ENCODE results near the gene PIK3CA.

The PIK3CA gene

GRCh38 chr3:179179256-179179655, 31.1 kb downstream of the PIK3CA start:
- no peaks in the 10 kb centered on the region for H3K27me3 ChIP-seq (ENCODE audit: control insufficient read depth in 1 of 2, insufficient read depth in 2 of 2, low read length in 2 of 2)
- no peaks in the 10 kb centered on the region for H3K4me1 ChIP-seq (ENCODE audit: control insufficient read depth, insufficient read depth, low read length)
- no peaks in the 10 kb centered on the region for H3K36me3 ChIP-seq (ENCODE audit: control insufficient read depth in 2 of 2, insufficient read depth in 2 of 2, low read length in 2 of 2)
- no peak overlapping the region for H3K4me3 ChIP-seq (ENCODE audit: low read length in 2 of 2)
- H3K9ac ChIP-seq (ENCODE audit: low read length in 2 of 2) = no peak overlapping the region
- no peak overlapping the region for H3K27ac ChIP-seq (ENCODE audit: low read length)
- H3K9me3 ChIP-seq (ENCODE audit: control insufficient read depth in 2 of 2, low read length in 2 of 2) = no peaks in the 10 kb centered on the region

DNA sequence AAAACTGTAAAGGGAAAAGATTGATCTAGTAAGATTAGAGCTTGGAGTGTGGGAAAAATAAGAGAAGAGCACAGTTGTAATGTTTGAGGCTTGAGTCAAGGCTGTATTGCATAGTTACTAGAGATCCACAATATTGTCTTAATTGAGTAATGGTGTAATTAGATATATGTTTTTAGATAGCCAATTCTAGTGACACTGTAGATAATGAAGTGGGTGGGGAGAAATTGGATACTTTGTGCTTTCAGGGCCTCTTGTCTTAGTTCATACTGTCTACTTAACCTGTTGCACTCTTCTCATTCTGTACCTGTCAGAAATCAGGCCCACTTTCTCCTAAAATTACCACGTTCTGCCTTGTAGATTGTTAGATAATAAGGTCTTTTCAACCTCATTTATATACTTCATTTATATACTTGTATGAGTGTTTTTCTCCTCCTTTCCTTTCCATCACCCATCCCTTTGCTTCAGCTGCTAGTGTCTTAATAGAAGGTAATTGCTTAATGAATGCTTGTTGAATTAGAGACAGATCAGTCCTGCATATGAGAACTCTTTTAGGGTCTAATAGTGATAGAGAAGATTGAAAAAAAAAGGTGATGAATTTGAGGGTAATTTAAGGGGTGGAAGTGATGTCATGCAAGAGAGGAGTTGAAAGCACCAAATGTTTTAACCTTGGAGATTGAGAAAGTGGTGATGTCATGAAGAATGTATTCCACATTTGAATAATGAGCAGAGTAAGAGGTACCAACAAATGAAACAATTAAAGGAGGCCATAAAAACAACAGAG, 32.0 kb downstream of the PIK3CA start:
- no peak overlapping the region for H3K4me3 ChIP-seq (ENCODE audit: low read length in 2 of 2)
- no peaks in the 10 kb centered on the region for H3K27me3 ChIP-seq (ENCODE audit: control insufficient read depth in 1 of 2, insufficient read depth in 2 of 2, low read length in 2 of 2)
- no peak overlapping the region for H3K27ac ChIP-seq (ENCODE audit: low read length)
- no peaks in the 10 kb centered on the region for H3K4me1 ChIP-seq (ENCODE audit: control insufficient read depth, insufficient read depth, low read length)
- H3K36me3 ChIP-seq (ENCODE audit: control insufficient read depth in 2 of 2, insufficient read depth in 2 of 2, low read length in 2 of 2) = no peaks in the 10 kb centered on the region
- no peaks in the 10 kb centered on the region for H3K9me3 ChIP-seq (ENCODE audit: control insufficient read depth in 2 of 2, low read length in 2 of 2)
- no peak overlapping the region for H3K9ac ChIP-seq (ENCODE audit: low read length in 2 of 2)

GRCh38 chr3:179181021-179181472, 32.9 kb downstream of the PIK3CA start:
- H3K27ac ChIP-seq (ENCODE audit: low read length) = no peak overlapping the region
- no peaks in the 10 kb centered on the region for H3K4me1 ChIP-seq (ENCODE audit: control insufficient read depth, insufficient read depth, low read length)
- H3K27me3 ChIP-seq (ENCODE audit: control insufficient read depth in 1 of 2, insufficient read depth in 2 of 2, low read length in 2 of 2) = no peaks in the 10 kb centered on the region

GRCh38 chr3:179181993-179182551, 33.9 kb downstream of the PIK3CA start:
- no peaks in the 10 kb centered on the region for H3K36me3 ChIP-seq (ENCODE audit: control insufficient read depth in 2 of 2, insufficient read depth in 2 of 2, low read length in 2 of 2)
- H3K27ac ChIP-seq (ENCODE audit: low read length) = no peak overlapping the region
- H3K4me3 ChIP-seq (ENCODE audit: low read length in 2 of 2) = no peak overlapping the region
- H3K27me3 ChIP-seq (ENCODE audit: control insufficient read depth in 1 of 2, insufficient read depth in 2 of 2, low read length in 2 of 2) = no peaks in the 10 kb centered on the region
- no peaks in the 10 kb centered on the region for H3K4me1 ChIP-seq (ENCODE audit: control insufficient read depth, insufficient read depth, low read length)
- H3K9me3 ChIP-seq (ENCODE audit: control insufficient read depth in 2 of 2, low read length in 2 of 2) = no peaks in the 10 kb centered on the region
- no peak overlapping the region for H3K9ac ChIP-seq (ENCODE audit: low read length in 2 of 2)

More at GRCh38 chr3:179181021-179181472, 32.9 kb downstream of the PIK3CA start:
- no peak overlapping the region for H3K9ac ChIP-seq (ENCODE audit: low read length in 2 of 2)
- no peak overlapping the region for H3K4me3 ChIP-seq (ENCODE audit: low read length in 2 of 2)
- H3K36me3 ChIP-seq (ENCODE audit: control insufficient read depth in 2 of 2, insufficient read depth in 2 of 2, low read length in 2 of 2) = no peaks in the 10 kb centered on the region
- H3K9me3 ChIP-seq (ENCODE audit: control insufficient read depth in 2 of 2, low read length in 2 of 2) = no peaks in the 10 kb centered on the region

DNA sequence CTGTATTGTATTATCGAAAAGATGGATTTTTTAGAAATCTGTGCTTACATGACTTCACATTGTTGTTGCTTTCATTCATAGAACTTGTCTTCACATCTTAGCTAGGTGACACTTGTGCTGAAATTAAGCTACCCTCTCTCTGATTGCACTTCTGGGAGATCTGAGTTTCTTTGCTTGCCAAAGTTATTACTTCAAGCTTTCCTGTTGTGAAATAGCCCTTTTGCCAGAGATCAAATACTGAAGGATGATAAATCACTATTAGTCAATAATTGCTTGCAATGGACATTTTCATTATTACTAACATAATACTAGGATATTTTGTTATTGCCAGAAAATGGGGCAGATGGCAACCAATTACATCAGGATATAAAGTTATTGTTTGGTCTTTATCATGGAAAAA, 34.7 kb downstream of the PIK3CA start:
- H3K36me3 ChIP-seq (ENCODE audit: control insufficient read depth in 2 of 2, insufficient read depth in 2 of 2, low read length in 2 of 2) = no peaks in the 10 kb centered on the region
- no peak overlapping the region for H3K27ac ChIP-seq (ENCODE audit: low read length)
- H3K4me3 ChIP-seq (ENCODE audit: low read length in 2 of 2) = no peak overlapping the region
- H3K27me3 ChIP-seq (ENCODE audit: control insufficient read depth in 1 of 2, insufficient read depth in 2 of 2, low read length in 2 of 2) = no peaks in the 10 kb centered on the region
- H3K9ac ChIP-seq (ENCODE audit: low read length in 2 of 2) = peak overlapping the region in 1 of 2 donors; percentile 25
- H3K9me3 ChIP-seq (ENCODE audit: control insufficient read depth in 2 of 2, low read length in 2 of 2) = no peaks in the 10 kb centered on the region
- no peaks in the 10 kb centered on the region for H3K4me1 ChIP-seq (ENCODE audit: control insufficient read depth, insufficient read depth, low read length)

- no peak overlapping the region for H3K9ac ChIP-seq (ENCODE audit: low read length in 2 of 2)
- no peak overlapping the region for H3K27ac ChIP-seq (ENCODE audit: low read length)
- no peaks in the 10 kb centered on the region for H3K9me3 ChIP-seq (ENCODE audit: control insufficient read depth in 2 of 2, low read length in 2 of 2)
- no peaks in the 10 kb centered on the region for H3K4me1 ChIP-seq (ENCODE audit: control insufficient read depth, insufficient read depth, low read length)
- H3K27me3 ChIP-seq (ENCODE audit: control insufficient read depth in 1 of 2, insufficient read depth in 2 of 2, low read length in 2 of 2) = no peaks in the 10 kb centered on the region
- no peaks in the 10 kb centered on the region for H3K36me3 ChIP-seq (ENCODE audit: control insufficient read depth in 2 of 2, insufficient read depth in 2 of 2, low read length in 2 of 2)
- no peak overlapping the region for H3K4me3 ChIP-seq (ENCODE audit: low read length in 2 of 2)
Measured at GRCh38 chr3:179184826-179185225, 36.7 kb downstream of the PIK3CA start.

DNA sequence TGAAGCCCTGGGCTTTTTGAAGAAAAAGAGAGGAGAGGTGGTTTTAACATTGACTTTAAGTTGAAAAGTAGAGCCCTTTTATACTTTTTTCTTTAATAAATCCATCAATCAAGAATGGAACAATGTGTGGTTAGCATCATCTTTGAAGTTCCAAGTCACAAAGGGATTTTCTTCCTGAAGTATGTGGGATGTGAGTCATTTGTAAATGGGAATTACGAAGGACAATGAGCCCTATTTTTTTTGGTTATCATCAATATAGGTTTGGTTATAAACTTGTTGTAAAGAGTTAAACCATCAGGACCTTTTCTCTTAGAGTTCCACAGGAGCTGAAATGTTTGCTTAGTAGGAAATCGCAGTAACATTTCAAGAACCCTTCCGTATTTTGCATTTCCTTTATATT, 38.3 kb downstream of the PIK3CA start:
- H3K9ac ChIP-seq (ENCODE audit: low read length in 2 of 2) = no peak overlapping the region
- peaks cover 4% of the 10 kb centered on the region for H3K4me1 ChIP-seq (ENCODE audit: control insufficient read depth, insufficient read depth, low read length)
- H3K36me3 ChIP-seq (ENCODE audit: control insufficient read depth in 2 of 2, insufficient read depth in 2 of 2, low read length in 2 of 2) = no peaks in the 10 kb centered on the region
- H3K27ac ChIP-seq (ENCODE audit: low read length) = no peak overlapping the region
- H3K27me3 ChIP-seq (ENCODE audit: control insufficient read depth in 1 of 2, insufficient read depth in 2 of 2, low read length in 2 of 2) = no peaks in the 10 kb centered on the region
- H3K9me3 ChIP-seq (ENCODE audit: control insufficient read depth in 2 of 2, low read length in 2 of 2) = no peaks in the 10 kb centered on the region
- no peak overlapping the region for H3K4me3 ChIP-seq (ENCODE audit: low read length in 2 of 2)

DNA sequence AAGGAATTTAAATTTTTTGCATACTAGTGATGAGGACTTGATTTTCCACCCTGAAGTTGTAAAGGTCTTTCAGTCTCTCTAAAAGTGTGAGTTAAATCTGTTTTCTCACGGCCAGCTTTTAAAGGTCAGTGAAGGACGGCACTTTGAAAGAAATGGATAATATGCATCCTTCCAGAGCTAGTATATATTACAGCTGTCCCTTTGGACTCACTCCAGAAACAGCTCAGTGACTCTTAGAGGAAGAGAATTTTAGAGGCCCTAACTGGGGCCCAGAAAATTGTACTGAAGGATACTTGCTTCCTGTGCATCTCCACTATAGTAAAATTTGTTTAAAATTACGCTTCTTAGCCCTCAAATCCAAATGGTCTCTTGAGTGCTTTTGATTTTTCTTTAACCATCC, 41.6 kb downstream of the PIK3CA start:
- Histone ChIP-seq H3K4me3 (ENCODE audit: low read length in 2 of 2) (no peak overlapping the region), H3K36me3 (ENCODE audit: control insufficient read depth in 2 of 2, insufficient read depth in 2 of 2, low read length in 2 of 2) (no peaks in the 10 kb centered on the region), H3K27me3 (ENCODE audit: control insufficient read depth in 1 of 2, insufficient read depth in 2 of 2, low read length in 2 of 2) (no peaks in the 10 kb centered on the region), H3K4me1 (ENCODE audit: control insufficient read depth, insufficient read depth, low read length) (peaks cover 4% of the 10 kb centered on the region), H3K9ac (ENCODE audit: low read length in 2 of 2) (peak overlapping the region in 1 of 2 donors; percentile 42), H3K27ac (ENCODE audit: low read length) (no peak overlapping the region), H3K9me3 (ENCODE audit: control insufficient read depth in 2 of 2, low read length in 2 of 2) (no peaks in the 10 kb centered on the region)

- H3K36me3 ChIP-seq (ENCODE audit: control insufficient read depth in 2 of 2, insufficient read depth in 2 of 2, low read length in 2 of 2) = no peaks in the 10 kb centered on the region
- no peaks in the 10 kb centered on the region for H3K9me3 ChIP-seq (ENCODE audit: control insufficient read depth in 2 of 2, low read length in 2 of 2)
- H3K4me1 ChIP-seq (ENCODE audit: control insufficient read depth, insufficient read depth, low read length) = peaks cover 4% of the 10 kb centered on the region
- H3K27ac ChIP-seq (ENCODE audit: low read length) = no peak overlapping the region
- no peaks in the 10 kb centered on the region for H3K27me3 ChIP-seq (ENCODE audit: control insufficient read depth in 1 of 2, insufficient read depth in 2 of 2, low read length in 2 of 2)
- H3K4me3 ChIP-seq (ENCODE audit: low read length in 2 of 2) = no peak overlapping the region
- H3K9ac ChIP-seq (ENCODE audit: low read length in 2 of 2) = peak overlapping the region in 1 of 2 donors; percentile 42
Measured at GRCh38 chr3:179190581-179190980, 42.4 kb downstream of the PIK3CA start.

DNA sequence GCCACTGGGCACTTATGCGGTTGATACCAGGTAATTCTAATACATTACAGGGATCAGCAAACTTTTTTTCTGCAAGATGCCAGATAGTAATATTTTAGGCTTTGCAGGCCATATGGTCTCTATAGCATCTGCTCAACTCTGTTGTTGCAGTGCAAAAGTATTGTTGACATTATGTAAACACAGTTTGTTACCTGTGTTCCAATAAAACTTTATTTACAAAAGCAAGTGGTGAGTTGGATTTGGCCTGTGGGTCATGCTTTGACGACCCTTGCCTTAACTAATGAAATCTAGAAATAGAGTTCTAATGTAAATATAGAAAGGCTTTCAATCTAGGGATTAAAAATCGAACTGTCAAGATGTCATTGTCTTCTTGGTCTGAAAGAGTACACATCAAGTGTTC, 44.4 kb downstream of the PIK3CA start:
- H3K4me1 ChIP-seq (ENCODE audit: control insufficient read depth, insufficient read depth, low read length) = peaks cover 4% of the 10 kb centered on the region

DNA sequence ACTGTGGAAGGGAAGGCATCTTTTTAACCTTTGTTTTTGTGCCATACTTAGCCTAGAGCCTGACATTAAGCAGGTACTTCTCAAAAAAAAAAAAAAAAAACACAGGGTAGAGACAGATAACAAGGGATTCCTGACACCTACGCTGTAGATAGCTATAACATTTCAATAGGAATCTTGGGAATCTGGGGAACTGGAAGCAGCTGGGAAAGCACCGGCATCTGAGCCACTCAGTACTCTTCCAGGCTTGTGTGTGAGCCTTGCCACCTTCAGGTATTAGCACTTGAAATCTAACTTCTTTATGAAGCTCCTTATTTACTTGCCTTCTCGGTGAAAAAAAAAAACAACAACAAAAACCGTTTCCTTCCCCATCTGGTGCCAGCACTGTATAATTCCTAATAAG, 46.8 kb downstream of the PIK3CA start:
- H3K4me1 ChIP-seq (ENCODE audit: control insufficient read depth, insufficient read depth, low read length) = peaks cover 4% of the 10 kb centered on the region
- no peaks in the 10 kb centered on the region for H3K27me3 ChIP-seq (ENCODE audit: control insufficient read depth in 1 of 2, insufficient read depth in 2 of 2, low read length in 2 of 2)
- H3K27ac ChIP-seq (ENCODE audit: low read length) = no peak overlapping the region
- H3K36me3 ChIP-seq (ENCODE audit: control insufficient read depth in 2 of 2, insufficient read depth in 2 of 2, low read length in 2 of 2) = no peaks in the 10 kb centered on the region
- no peak overlapping the region for H3K9ac ChIP-seq (ENCODE audit: low read length in 2 of 2)
- no peak overlapping the region for H3K4me3 ChIP-seq (ENCODE audit: low read length in 2 of 2)
- H3K9me3 ChIP-seq (ENCODE audit: control insufficient read depth in 2 of 2, low read length in 2 of 2) = no peaks in the 10 kb centered on the region

More for the DNA sequence above, 44.4 kb downstream of the PIK3CA start:
- no peaks in the 10 kb centered on the region for H3K9me3 ChIP-seq (ENCODE audit: control insufficient read depth in 2 of 2, low read length in 2 of 2)
- no peak overlapping the region for H3K4me3 ChIP-seq (ENCODE audit: low read length in 2 of 2)
- no peaks in the 10 kb centered on the region for H3K36me3 ChIP-seq (ENCODE audit: control insufficient read depth in 2 of 2, insufficient read depth in 2 of 2, low read length in 2 of 2)
- no peak overlapping the region for H3K9ac ChIP-seq (ENCODE audit: low read length in 2 of 2)
- H3K27ac ChIP-seq (ENCODE audit: low read length) = no peak overlapping the region
- no peaks in the 10 kb centered on the region for H3K27me3 ChIP-seq (ENCODE audit: control insufficient read depth in 1 of 2, insufficient read depth in 2 of 2, low read length in 2 of 2)
